ENCODE measurements around the gene SPRY2. TPM values are rescaled to one million over a fixed set of nuclear protein-coding genes. Genes with fewer than 3 reads are reported as not detected.

The SPRY2 gene
- total and polyA plus RNA-seq, 2 of the 4 experiments (the other 2 are of a cell fraction) = 21.1 to 47.9 TPM

DNA sequence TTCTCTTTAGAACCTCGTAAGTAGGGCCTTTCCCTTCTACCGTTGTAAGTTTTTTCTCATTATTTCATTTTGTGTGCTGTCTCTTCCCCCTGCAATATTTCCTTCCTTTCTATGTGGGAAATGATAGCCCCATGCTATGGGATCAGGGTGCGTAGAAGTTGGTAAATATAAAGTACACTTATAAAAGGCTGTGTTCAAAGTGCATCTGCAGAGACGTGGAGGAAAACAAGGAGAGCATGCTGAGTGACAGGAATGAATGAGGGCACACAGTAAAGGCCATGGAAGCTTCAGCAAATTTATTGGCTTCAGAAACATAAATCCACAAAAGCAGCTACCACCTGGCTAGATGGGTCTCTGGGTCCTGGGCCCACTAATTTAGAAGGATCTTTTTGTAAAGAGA is 21.6 kb upstream of the SPRY2 start:
- Histone ChIP-seq H3K23ac (ENCODE audit: low read depth, low read length) (no peak overlapping the region), H3K9me3 (ENCODE audit: control insufficient read depth, insufficient read depth, low read length) (no peaks in the 10 kb centered on the region), H2BK15ac (ENCODE audit: low read depth, low read length) (no peak overlapping the region), H4K8ac (ENCODE audit: low read depth in 2 of 2, low read length in 2 of 2) (no peak overlapping the region), H2AK9ac (replicated peaks; ENCODE audit: low read depth, low read length, poor library complexity) (no peak overlapping the region), H3K4me1 (ENCODE audit: control insufficient read depth, insufficient read depth, low read length) (no peaks in the 10 kb centered on the region), H4K20me1 (ENCODE audit: insufficient read depth, low read length) (no peaks in the 10 kb centered on the region), H3K9me1 (ENCODE audit: insufficient read depth, low read length) (no peaks in the 10 kb centered on the region), H3K36me3 (ENCODE audit: control insufficient read depth, insufficient read depth, low read length) (no peaks in the 10 kb centered on the region), H3K56ac (ENCODE audit: extremely low read depth, insufficient read depth, low read length) (no peak overlapping the region), H3K27ac (ENCODE audit: insufficient read depth, low read length) (no peak overlapping the region), H3K4me3 (ENCODE audit: insufficient read depth, low read depth, low read length) (no peak overlapping the region), H3K14ac (replicated peaks; ENCODE audit: low read depth, low read length) (no peak overlapping the region), H2AK5ac (ENCODE audit: low read depth, low read length) (no peak overlapping the region), H3K4me2 (ENCODE audit: low read depth, low read length) (no peak overlapping the region), H4K5ac (ENCODE audit: low read depth, low read length) (no peak overlapping the region), H2BK120ac (ENCODE audit: low read depth, low read length) (no peak overlapping the region), H2AFZ (replicated peaks; ENCODE audit: low read length, poor library complexity) (no peak overlapping the region), H3K18ac (ENCODE audit: low read depth, low read length) (no peak overlapping the region), H3K27me3 (ENCODE audit: control insufficient read depth, insufficient read depth, low read length) (no peaks in the 10 kb centered on the region), H2BK20ac (ENCODE audit: low read depth, low read length) (no peak overlapping the region), H3K9ac (ENCODE audit: low read depth, low read length) (no peak overlapping the region), H3K4ac (ENCODE audit: low read depth, low read length) (no peak overlapping the region), H4K91ac (ENCODE audit: insufficient read depth, low read depth, low read length) (no peak overlapping the region), H3K79me1 (ENCODE audit: low read depth in 1 of 2, low read length in 2 of 2) (no peaks in the 10 kb centered on the region), H2BK5ac (ENCODE audit: low read depth, low read length, poor library complexity, severe bottlenecking) (no peak overlapping the region)
- POLR2A ChIA-PET (ENCODE audit: unreplicated experiment) = no interaction called here
- intact Hi-C loops (cut with micrococcal nuclease) (loop anchor here (5.0 kb wide), 1 partner anchor 815 kb away; no protein-coding TSS in a partner anchor), in situ Hi-C loops (cut with MboI; ENCODE audit: low sequenced_read_pairs) (loop anchor here (10.0 to 25.0 kb wide), 3 partner anchors 588 to 800 kb away; no protein-coding TSS in a partner anchor), dilution Hi-C loops (cut with HindIII; ENCODE audit: low sequenced_read_pairs, unreplicated experiment) (no loop called here)
- BruUV-seq (replicated peaks) = no TSS peak
- TF ChIP-seq MXI1 (IDR thresholded peaks at IDR 0.05; ENCODE audit: borderline replicate concordance, low read depth, low read length) (no peak), CEBPB (IDR thresholded peaks at IDR 0.05; ENCODE audit: low read depth, low read length) (no peak), CHD1 (IDR thresholded peaks at IDR 0.05; ENCODE audit: low read depth, low read length) (no peak), MAFK (IDR thresholded peaks at IDR 0.05; ENCODE audit: low read depth, low read length) (no peak), RCOR1 (IDR thresholded peaks at IDR 0.05; ENCODE audit: insufficient replicate concordance, low read length) (no peak), SMC3 (IDR thresholded peaks at IDR 0.05; ENCODE audit: low read depth, low read length) (no peak), POLR2A (IDR thresholded peaks at IDR 0.05; ENCODE audit: low read depth, low read length) (no peak), NFE2L2 (IDR thresholded peaks at IDR 0.05; ENCODE audit: low read depth, low read length) (no peak), MAZ (IDR thresholded peaks at IDR 0.05; ENCODE audit: borderline replicate concordance, low read depth, low read length) (no peak), RAD21 (IDR thresholded peaks at IDR 0.05; ENCODE audit: low read length) (no peak), FOS (IDR thresholded peaks at IDR 0.05; ENCODE audit: low read depth, low read length) (no peak)
- TF ChIP-seq, protein P1, sequence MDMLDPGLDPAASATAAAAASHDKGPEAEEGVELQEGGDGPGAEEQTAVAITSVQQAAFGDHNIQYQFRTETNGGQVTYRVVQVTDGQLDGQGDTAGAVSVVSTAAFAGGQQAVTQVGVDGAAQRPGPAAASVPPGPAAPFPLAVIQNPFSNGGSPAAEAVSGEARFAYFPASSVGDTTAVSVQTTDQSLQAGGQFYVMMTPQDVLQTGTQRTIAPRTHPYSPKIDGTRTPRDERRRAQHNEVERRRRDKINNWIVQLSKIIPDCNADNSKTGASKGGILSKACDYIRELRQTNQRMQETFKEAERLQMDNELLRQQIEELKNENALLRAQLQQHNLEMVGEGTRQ (IDR thresholded peaks at IDR 0.05; ENCODE audit: low read depth, low read length) = no peak
- TF ChIP-seq, protein P2, sequence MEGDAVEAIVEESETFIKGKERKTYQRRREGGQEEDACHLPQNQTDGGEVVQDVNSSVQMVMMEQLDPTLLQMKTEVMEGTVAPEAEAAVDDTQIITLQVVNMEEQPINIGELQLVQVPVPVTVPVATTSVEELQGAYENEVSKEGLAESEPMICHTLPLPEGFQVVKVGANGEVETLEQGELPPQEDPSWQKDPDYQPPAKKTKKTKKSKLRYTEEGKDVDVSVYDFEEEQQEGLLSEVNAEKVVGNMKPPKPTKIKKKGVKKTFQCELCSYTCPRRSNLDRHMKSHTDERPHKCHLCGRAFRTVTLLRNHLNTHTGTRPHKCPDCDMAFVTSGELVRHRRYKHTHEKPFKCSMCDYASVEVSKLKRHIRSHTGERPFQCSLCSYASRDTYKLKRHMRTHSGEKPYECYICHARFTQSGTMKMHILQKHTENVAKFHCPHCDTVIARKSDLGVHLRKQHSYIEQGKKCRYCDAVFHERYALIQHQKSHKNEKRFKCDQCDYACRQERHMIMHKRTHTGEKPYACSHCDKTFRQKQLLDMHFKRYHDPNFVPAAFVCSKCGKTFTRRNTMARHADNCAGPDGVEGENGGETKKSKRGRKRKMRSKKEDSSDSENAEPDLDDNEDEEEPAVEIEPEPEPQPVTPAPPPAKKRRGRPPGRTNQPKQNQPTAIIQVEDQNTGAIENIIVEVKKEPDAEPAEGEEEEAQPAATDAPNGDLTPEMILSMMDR (conservative IDR thresholded peaks at IDR 0.05; ENCODE audit: low read depth, low read length) = no peak
- TF ChIP-seq, protein P3, sequence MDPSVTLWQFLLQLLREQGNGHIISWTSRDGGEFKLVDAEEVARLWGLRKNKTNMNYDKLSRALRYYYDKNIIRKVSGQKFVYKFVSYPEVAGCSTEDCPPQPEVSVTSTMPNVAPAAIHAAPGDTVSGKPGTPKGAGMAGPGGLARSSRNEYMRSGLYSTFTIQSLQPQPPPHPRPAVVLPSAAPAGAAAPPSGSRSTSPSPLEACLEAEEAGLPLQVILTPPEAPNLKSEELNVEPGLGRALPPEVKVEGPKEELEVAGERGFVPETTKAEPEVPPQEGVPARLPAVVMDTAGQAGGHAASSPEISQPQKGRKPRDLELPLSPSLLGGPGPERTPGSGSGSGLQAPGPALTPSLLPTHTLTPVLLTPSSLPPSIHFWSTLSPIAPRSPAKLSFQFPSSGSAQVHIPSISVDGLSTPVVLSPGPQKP (IDR thresholded peaks at IDR 0.05; ENCODE audit: borderline replicate concordance, low read depth, low read length) = no peak
- no peak for DNase-seq
- no CpG with 5 or more reads among the region's 4 CpGs for WGBS, 2 experiments (ENCODE audit: extremely low coverage in 2 of 2, insufficient read length in 1 of 2)
- CTCF ChIA-PET = interaction anchor here (1.5 kb wide), 1 partner anchor 19 kb away, joined by 6 read pairs; no protein-coding TSS in a partner anchor
- ATAC-seq (ENCODE audit: low read depth) = no peak
